ENCODE measurements around the gene KIF6. TPM values are rescaled to one million over a fixed set of nuclear protein-coding genes. Genes with fewer than 3 reads are reported as not detected.

Gene KIF6
- total RNA-seq, 5 donors from 2014 or later (not counting 1 experiment from before 2014, with no cell fraction given), result 0.53 TPM; not detected in 4

DNA sequence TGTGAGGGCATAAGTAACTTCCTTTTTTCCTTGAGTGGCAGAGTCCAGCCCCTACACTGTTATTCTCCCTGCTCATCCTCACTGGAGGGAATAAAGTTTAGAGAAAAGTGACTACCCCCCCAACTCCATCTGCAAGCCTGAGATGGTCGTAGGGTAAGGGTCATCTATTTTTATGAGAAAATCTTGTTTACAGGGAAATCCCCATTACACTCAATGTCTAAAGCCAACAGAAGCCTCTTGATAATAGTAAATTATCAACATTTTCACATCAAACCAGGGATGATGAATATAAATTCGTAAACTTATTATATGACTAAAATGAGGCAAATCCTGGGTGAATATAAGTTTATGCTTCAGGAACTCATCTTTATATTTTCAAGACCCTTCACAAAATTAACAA lies 228.8 kb downstream of the KIF6 start:
- no peaks in the 10 kb centered on the region for H3K4me1 Mint-ChIP-seq
- ChIA-PET POLR2A (no interaction called here), CTCF (no interaction called here)
- H3K9me3 ChIP-seq, result no peaks in the 10 kb centered on the region
- H3K27me3 Mint-ChIP-seq, result peaks cover 29 to 30% of the 10 kb centered on the region in 2 donors
- H3K36me3 ChIP-seq (ENCODE audit: control insufficient read depth in 2 of 2, extremely low read depth in 1 of 2, insufficient read depth in 1 of 2, low read length in 1 of 2), result no peaks in the 10 kb centered on the region
- H3K4me1 ChIP-seq (ENCODE audit: control insufficient read depth in 1 of 2, extremely low read depth in 1 of 2, insufficient read depth in 2 of 2, low read length in 2 of 2), result no peaks in the 10 kb centered on the region
- no peak overlapping the region for H3K4me3 ChIP-seq (ENCODE audit: control insufficient read depth in 1 of 2, extremely low read depth in 1 of 2, low read length in 1 of 2)
- H3K36me3 Mint-ChIP-seq, result no peaks in the 10 kb centered on the region
- H3K4me3 Mint-ChIP-seq, result no peak overlapping the region
- no peak overlapping the region for H3K27ac ChIP-seq (ENCODE audit: low read length)
- WGBS (ENCODE audit: insufficient coverage), result no CpG with 5 or more reads among the region's 2 CpGs
- no peak for DNase-seq
- peaks cover 5 to 22% (median 16%) of the 10 kb centered on the region in 3 donors for H3K9me3 Mint-ChIP-seq
- H3K27ac Mint-ChIP-seq, result no peak overlapping the region
- no peaks in the 10 kb centered on the region for H3K27me3 ChIP-seq (replicated peaks in 1 of 2; ENCODE audit: control insufficient read depth in 2 of 2, extremely low read depth in 1 of 2, insufficient read depth in 2 of 2, low read length in 1 of 2)
- ATAC-seq (replicated peaks in 1 of 4), result no peak

DNA sequence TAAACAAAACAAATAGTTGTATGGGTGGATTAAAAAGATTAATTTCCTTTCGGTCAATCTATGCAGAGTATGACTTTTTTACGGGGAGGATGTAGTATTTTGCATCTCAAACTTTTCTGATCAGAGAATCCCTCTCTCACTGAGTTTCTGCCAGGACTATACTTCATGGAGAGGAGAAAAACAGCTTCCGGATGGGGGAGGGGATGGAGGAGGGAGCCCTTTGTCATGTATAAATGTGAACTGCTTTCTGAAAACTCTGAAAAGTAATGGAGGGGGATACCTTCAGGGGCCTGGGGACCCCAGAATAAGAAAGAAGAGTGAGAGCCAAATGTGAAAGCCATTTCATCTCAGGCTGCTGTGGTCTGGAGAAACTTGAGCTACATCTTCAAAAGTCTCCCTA lies 229.6 kb downstream of the KIF6 start:
- Mint-ChIP-seq H3K4me1 (no peaks in the 10 kb centered on the region), H3K27ac (no peak overlapping the region), H3K9me3 (peaks cover 3 to 13% (median 7%) of the 10 kb centered on the region in 3 donors), H3K4me3 (no peak overlapping the region), H3K27me3 (peaks cover 25 to 27% of the 10 kb centered on the region in 2 donors), H3K36me3 (no peaks in the 10 kb centered on the region)
- no peak overlapping the region for H3K4me3 ChIP-seq (ENCODE audit: control insufficient read depth in 1 of 2, extremely low read depth in 1 of 2, low read length in 1 of 2)
- CTCF ChIA-PET, result no interaction called here
- DNase-seq (no peak), ATAC-seq (replicated peaks in 1 of 4) (no peak)
- H3K4me1 ChIP-seq (ENCODE audit: control insufficient read depth in 1 of 2, extremely low read depth in 1 of 2, insufficient read depth in 2 of 2, low read length in 2 of 2), result no peaks in the 10 kb centered on the region
- H3K9me3 ChIP-seq, result no peaks in the 10 kb centered on the region
- H3K36me3 ChIP-seq (ENCODE audit: control insufficient read depth in 2 of 2, extremely low read depth in 1 of 2, insufficient read depth in 1 of 2, low read length in 1 of 2), result no peaks in the 10 kb centered on the region
- no peaks in the 10 kb centered on the region for H3K27me3 ChIP-seq (replicated peaks in 1 of 2; ENCODE audit: control insufficient read depth in 2 of 2, extremely low read depth in 1 of 2, insufficient read depth in 2 of 2, low read length in 1 of 2)
- WGBS (ENCODE audit: insufficient coverage), result no CpG with 5 or more reads among the region's 3 CpGs
- POLR2A ChIA-PET, result no interaction called here
- H3K27ac ChIP-seq (ENCODE audit: low read length), result no peak overlapping the region

DNA sequence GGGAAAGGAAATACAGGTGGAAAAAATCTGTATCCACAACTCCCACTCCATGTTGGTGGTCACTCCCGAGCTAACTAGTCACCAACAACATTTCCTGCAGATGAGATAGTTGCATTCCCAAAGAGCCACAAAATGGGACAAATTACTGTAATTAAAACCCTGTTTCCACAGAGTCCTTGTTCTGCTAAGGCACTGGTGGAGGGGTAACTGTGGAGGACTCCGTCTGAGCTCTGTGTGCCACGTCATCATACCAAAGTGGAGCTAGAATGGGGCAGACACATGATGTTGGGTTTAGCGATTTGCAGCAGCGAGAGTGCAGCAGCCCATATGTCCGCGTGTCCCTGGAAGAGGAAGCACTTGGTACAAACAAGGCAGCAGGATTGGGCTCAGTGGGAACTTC lies 230.2 kb downstream of the KIF6 start:
- Mint-ChIP-seq H3K36me3 (no peaks in the 10 kb centered on the region), H3K27ac (no peak overlapping the region), H3K4me1 (no peaks in the 10 kb centered on the region), H3K4me3 (no peak overlapping the region), H3K9me3 (peaks cover 3 to 7% (median 4%) of the 10 kb centered on the region in 3 donors), H3K27me3 (peaks cover 25 to 30% of the 10 kb centered on the region in 2 donors)
- Histone ChIP-seq H3K9me3 (no peaks in the 10 kb centered on the region), H3K36me3 (ENCODE audit: control insufficient read depth in 2 of 2, extremely low read depth in 1 of 2, insufficient read depth in 1 of 2, low read length in 1 of 2) (no peaks in the 10 kb centered on the region), H3K4me1 (ENCODE audit: control insufficient read depth in 1 of 2, extremely low read depth in 1 of 2, insufficient read depth in 2 of 2, low read length in 2 of 2) (no peaks in the 10 kb centered on the region), H3K27me3 (replicated peaks in 1 of 2; ENCODE audit: control insufficient read depth in 2 of 2, extremely low read depth in 1 of 2, insufficient read depth in 2 of 2, low read length in 1 of 2) (no peaks in the 10 kb centered on the region), H3K4me3 (ENCODE audit: control insufficient read depth in 1 of 2, extremely low read depth in 1 of 2, low read length in 1 of 2) (no peak overlapping the region), H3K27ac (ENCODE audit: low read length) (no peak overlapping the region)
- POLR2A ChIA-PET, result no interaction called here
- ATAC-seq (replicated peaks in 1 of 4), result no peak
- WGBS (ENCODE audit: insufficient coverage), result 94% methylated on average over 6 of the region's 7 CpGs
- DNase-seq, result no peak
- CTCF ChIA-PET, result no interaction called here

DNA sequence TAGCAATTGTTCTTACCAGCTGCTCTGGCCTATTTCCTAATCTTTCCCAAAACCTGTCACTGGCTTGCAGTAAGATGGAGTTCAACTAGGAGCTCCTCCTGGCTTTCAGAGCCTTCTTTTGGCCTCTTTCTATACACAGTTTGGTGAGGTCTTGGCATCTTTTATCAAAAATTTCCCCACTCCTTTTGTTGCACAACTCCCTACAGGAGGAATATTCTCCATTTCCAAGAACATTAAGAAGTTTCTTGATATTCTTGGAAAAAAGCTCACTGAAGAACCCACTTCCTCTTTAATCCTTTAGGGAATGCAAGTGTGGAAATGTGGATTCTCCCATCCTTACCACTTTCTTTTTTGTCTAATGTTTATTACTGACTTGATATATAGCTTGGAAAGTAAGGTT lies 231.4 kb downstream of the KIF6 start:
- no peak for ATAC-seq (replicated peaks in 1 of 4)
- H3K4me3 Mint-ChIP-seq, result no peak overlapping the region

DNA sequence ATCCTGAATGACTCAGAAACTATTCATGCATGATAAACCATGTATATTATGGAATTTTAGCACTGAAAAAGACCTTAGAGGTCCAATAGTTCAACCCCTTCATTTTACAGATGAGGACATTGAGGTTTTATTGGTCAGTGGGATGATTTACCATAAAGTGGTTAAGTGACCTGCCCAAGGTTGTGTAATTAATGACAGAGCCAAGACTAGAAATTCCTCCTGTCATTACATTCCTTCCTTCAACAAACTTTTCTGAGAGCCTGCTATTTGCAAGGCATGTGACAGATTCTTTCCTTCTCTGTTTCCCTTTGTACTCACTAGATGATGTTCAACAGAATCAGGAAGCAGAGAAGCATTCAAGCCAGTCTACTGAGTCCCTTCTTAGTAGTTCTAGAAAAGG lies 232.0 kb downstream of the KIF6 start:
- Mint-ChIP-seq H3K27ac (no peak overlapping the region), H3K9me3 (no peaks in the 10 kb centered on the region), H3K4me1 (no peaks in the 10 kb centered on the region), H3K27me3 (peaks cover 16 to 23% of the 10 kb centered on the region in 2 donors), H3K4me3 (no peak overlapping the region), H3K36me3 (no peaks in the 10 kb centered on the region)
- ChIA-PET POLR2A (no interaction called here), CTCF (no interaction called here)
- H3K27me3 ChIP-seq (replicated peaks in 1 of 2; ENCODE audit: control insufficient read depth in 2 of 2, extremely low read depth in 1 of 2, insufficient read depth in 2 of 2, low read length in 1 of 2), result no peaks in the 10 kb centered on the region
- no peaks in the 10 kb centered on the region for H3K36me3 ChIP-seq (ENCODE audit: control insufficient read depth in 2 of 2, extremely low read depth in 1 of 2, insufficient read depth in 1 of 2, low read length in 1 of 2)
- no peaks in the 10 kb centered on the region for H3K9me3 ChIP-seq
- H3K27ac ChIP-seq (ENCODE audit: low read length), result no peak overlapping the region
- DNase-seq, result no peak
- ATAC-seq (replicated peaks in 1 of 4), result no peak
- no peak overlapping the region for H3K4me3 ChIP-seq (ENCODE audit: control insufficient read depth in 1 of 2, extremely low read depth in 1 of 2, low read length in 1 of 2)
- no peaks in the 10 kb centered on the region for H3K4me1 ChIP-seq (ENCODE audit: control insufficient read depth in 1 of 2, extremely low read depth in 1 of 2, insufficient read depth in 2 of 2, low read length in 2 of 2)

More for the DNA sequence above, 231.4 kb downstream of the KIF6 start:
- Mint-ChIP-seq H3K36me3 (no peaks in the 10 kb centered on the region), H3K27ac (no peak overlapping the region), H3K27me3 (peaks cover 16 to 25% of the 10 kb centered on the region in 2 donors), H3K4me1 (no peaks in the 10 kb centered on the region), H3K9me3 (no peaks in the 10 kb centered on the region)
- no peak for DNase-seq
- ChIA-PET POLR2A (no interaction called here), CTCF (no interaction called here)
- no peaks in the 10 kb centered on the region for H3K36me3 ChIP-seq (ENCODE audit: control insufficient read depth in 2 of 2, extremely low read depth in 1 of 2, insufficient read depth in 1 of 2, low read length in 1 of 2)
- H3K4me1 ChIP-seq (ENCODE audit: control insufficient read depth in 1 of 2, extremely low read depth in 1 of 2, insufficient read depth in 2 of 2, low read length in 2 of 2), result no peaks in the 10 kb centered on the region
- no peaks in the 10 kb centered on the region for H3K9me3 ChIP-seq
- no peak overlapping the region for H3K4me3 ChIP-seq (ENCODE audit: control insufficient read depth in 1 of 2, extremely low read depth in 1 of 2, low read length in 1 of 2)
- H3K27me3 ChIP-seq (replicated peaks in 1 of 2; ENCODE audit: control insufficient read depth in 2 of 2, extremely low read depth in 1 of 2, insufficient read depth in 2 of 2, low read length in 1 of 2), result no peaks in the 10 kb centered on the region
- H3K27ac ChIP-seq (ENCODE audit: low read length), result no peak overlapping the region

DNA sequence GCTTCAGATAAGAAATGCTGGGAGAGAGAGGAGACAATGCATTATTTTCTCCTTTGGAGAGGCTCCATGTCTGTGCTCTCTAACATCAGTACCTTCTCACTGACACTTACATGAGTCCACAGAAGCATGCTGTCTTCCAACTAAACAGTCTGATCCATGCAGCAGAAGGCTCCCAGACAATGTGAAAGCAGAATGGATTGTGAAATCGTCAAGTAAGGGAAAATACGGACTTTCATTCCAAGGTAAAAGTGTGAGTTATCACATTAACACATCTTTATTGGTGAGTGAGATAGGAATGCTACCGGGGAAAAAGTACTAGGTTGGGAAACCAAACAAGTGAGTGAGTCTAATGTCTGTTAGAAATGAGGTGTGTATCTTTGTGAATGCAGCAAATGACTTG lies 235.1 kb downstream of the KIF6 start:
- CTCF ChIA-PET, result no interaction called here
- no peaks in the 10 kb centered on the region for H3K9me3 Mint-ChIP-seq
- no peaks in the 10 kb centered on the region for H3K9me3 ChIP-seq
- no peaks in the 10 kb centered on the region for H3K4me1 ChIP-seq (ENCODE audit: control insufficient read depth in 1 of 2, extremely low read depth in 1 of 2, insufficient read depth in 2 of 2, low read length in 2 of 2)
- H3K4me1 Mint-ChIP-seq, result no peaks in the 10 kb centered on the region
- H3K36me3 ChIP-seq (ENCODE audit: control insufficient read depth in 2 of 2, extremely low read depth in 1 of 2, insufficient read depth in 1 of 2, low read length in 1 of 2), result no peaks in the 10 kb centered on the region
- no peak overlapping the region for H3K4me3 Mint-ChIP-seq
- no peaks in the 10 kb centered on the region for H3K27me3 ChIP-seq (replicated peaks in 1 of 2; ENCODE audit: control insufficient read depth in 2 of 2, extremely low read depth in 1 of 2, insufficient read depth in 2 of 2, low read length in 1 of 2)
- no peak overlapping the region for H3K27ac Mint-ChIP-seq
- no peak overlapping the region for H3K4me3 ChIP-seq (ENCODE audit: control insufficient read depth in 1 of 2, extremely low read depth in 1 of 2, low read length in 1 of 2)
- DNase-seq (no peak), ATAC-seq (replicated peaks in 1 of 4) (no peak)
- WGBS (ENCODE audit: insufficient coverage), result 86% methylated on average over 1 of the region's 3 CpGs
- POLR2A ChIA-PET, result no interaction called here
- H3K27me3 Mint-ChIP-seq, result peaks cover 7 to 13% of the 10 kb centered on the region in 2 donors
- H3K36me3 Mint-ChIP-seq, result no peaks in the 10 kb centered on the region
- no peak overlapping the region for H3K27ac ChIP-seq (ENCODE audit: low read length)

DNA sequence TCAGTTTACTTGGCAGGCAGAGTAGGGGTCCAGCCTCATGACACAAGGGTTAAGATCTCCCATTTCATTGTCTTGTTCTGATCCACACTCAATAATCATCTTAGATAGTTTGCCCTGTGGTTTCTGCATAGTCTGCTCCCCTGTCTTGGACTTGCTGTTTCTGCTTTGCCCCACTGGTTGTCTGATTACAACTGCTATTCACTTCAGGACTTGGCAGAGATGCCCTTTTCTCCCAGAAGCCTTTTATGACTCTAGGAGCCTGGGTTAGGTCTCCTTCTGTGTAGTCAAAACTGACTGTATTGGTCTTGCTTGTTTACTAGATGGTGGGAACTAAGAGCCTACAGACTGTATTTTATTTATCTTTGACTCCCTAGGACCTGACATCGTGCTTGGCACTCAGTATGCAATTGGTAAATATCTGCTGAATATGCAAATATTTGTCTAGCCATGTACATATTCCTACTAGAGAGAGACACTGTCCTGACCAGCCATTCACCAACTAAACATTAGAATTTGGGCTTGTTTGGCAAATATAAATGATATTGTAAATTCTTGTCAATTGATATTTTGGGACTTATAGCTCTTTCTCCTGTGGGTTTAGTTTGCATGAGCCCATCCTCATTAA lies 236.8 kb downstream of the KIF6 start:
- no peak for ATAC-seq (replicated peaks in 1 of 4)
- ChIA-PET CTCF (no interaction called here), POLR2A (interaction anchor here in 1 of 2 donors (0.7 kb wide), 1 partner anchor 11 kb away, joined by 3 read pairs; no protein-coding TSS in a partner anchor)
- no peaks in the 10 kb centered on the region for H3K9me3 ChIP-seq
- no peak for DNase-seq
- H3K27me3 ChIP-seq (replicated peaks in 1 of 2; ENCODE audit: control insufficient read depth in 2 of 2, extremely low read depth in 1 of 2, insufficient read depth in 2 of 2, low read length in 1 of 2), result no peaks in the 10 kb centered on the region
- H3K27me3 Mint-ChIP-seq, result peaks cover 14 to 20% of the 10 kb centered on the region in 2 donors
- WGBS (ENCODE audit: insufficient coverage), result no CpG with 5 or more reads among the region's 1 CpG
- H3K27ac Mint-ChIP-seq, result no peak overlapping the region
- H3K4me1 ChIP-seq (ENCODE audit: control insufficient read depth in 1 of 2, extremely low read depth in 1 of 2, insufficient read depth in 2 of 2, low read length in 2 of 2), result no peaks in the 10 kb centered on the region
- no peaks in the 10 kb centered on the region for H3K9me3 Mint-ChIP-seq
- H3K36me3 ChIP-seq (ENCODE audit: control insufficient read depth in 2 of 2, extremely low read depth in 1 of 2, insufficient read depth in 1 of 2, low read length in 1 of 2), result no peaks in the 10 kb centered on the region
- H3K27ac ChIP-seq (ENCODE audit: low read length), result no peak overlapping the region
- H3K4me3 ChIP-seq (ENCODE audit: control insufficient read depth in 1 of 2, extremely low read depth in 1 of 2, low read length in 1 of 2), result no peak overlapping the region
- H3K36me3 Mint-ChIP-seq, result no peaks in the 10 kb centered on the region
- H3K4me1 Mint-ChIP-seq, result no peaks in the 10 kb centered on the region
- H3K4me3 Mint-ChIP-seq, result no peak overlapping the region

Measured in T-cell (primary cell).